Suprapubic skin (tissue), 4 donors: ENCODE results near the gene STYX. TPM values are rescaled to one million over a fixed set of nuclear protein-coding genes. Genes with fewer than 3 reads are reported as not detected.

Experiments used
- DNase-seq, 2 donors: peaks; one replicate each; pipeline ENCODE4 v3.0.0-alpha.2; 2019; ENCODE audit warnings: low spot score in 2 of 2
- H3K27ac ChIP-seq: fragments of 200-600 bp; sonication (generic); one replicate; pipeline ENCODE4 v1.5.1; 2019
- H3K27me3 ChIP-seq: fragments of 200-600 bp; sonication (generic); one replicate; pipeline ENCODE4 v1.5.1; 2019
- H3K36me3 ChIP-seq: fragments of 200-600 bp; sonication (generic); one replicate; pipeline ENCODE4 v1.5.1; 2019
- H3K4me1 ChIP-seq: fragments of 200-600 bp; sonication (generic); one replicate; pipeline ENCODE4 v1.5.1; 2019
- H3K4me3 ChIP-seq: fragments of 200-600 bp; sonication (generic); one replicate; pipeline ENCODE4 v1.5.1; 2019; ENCODE audit warnings: mild to moderate bottlenecking
- H3K9me3 ChIP-seq: fragments of 200-600 bp; sonication (generic); one replicate; pipeline ENCODE4 v1.5.1; 2019
- CTCF ChIP-seq, 2 donors: fragments of 200-600 bp in 1 of 2; fragments of 450-650 bp in 1 of 2; sonication (generic) in 1 of 2; IDR thresholded peaks; one replicate each; pipeline ENCODE4 v1.5.1; 2016 to 2019; ENCODE audit warnings: antibody characterized with exemption in 2 of 2, mild to moderate bottlenecking in 1 of 2, moderate library complexity in 1 of 2
- EP300 ChIP-seq: sonication (generic); formaldehyde crosslinking; IDR thresholded peaks from one replicate; pipeline ENCODE4 v1.6.1; 2017; ENCODE audit warnings: antibody characterized with exemption
- POLR2A ChIP-seq, 2 donors: fragments of 450-650 bp; IDR thresholded peaks; one replicate each; pipeline ENCODE4 v1.6.1; 2017; ENCODE audit warnings: antibody characterized with exemption in 2 of 2, mild to moderate bottlenecking in 2 of 2, moderate library complexity in 2 of 2
- POLR2AphosphoS5 ChIP-seq, 3 donors: sonication (generic); formaldehyde crosslinking; IDR thresholded peaks; one replicate each; pipeline ENCODE4 v1.6.1; 2017; ENCODE audit warnings: antibody characterized with exemption in 3 of 3
- WGBS: methylation state at CpG from one replicate; pipeline ENCODE4 v1.1.5; 2018; 5-methylcytosine and 5-hydroxymethylcytosine counted together
- total RNA-seq, 4 donors: library from RNA; depleted of rRNA; stranded (reverse); fragments of >200 nt; gene quantifications; one replicate each; pipeline ENCODE4 v1.1.0, GENCODE V29; 2016

STYX gene
- total RNA-seq, 4 donors from 2014 or later, result 10.9 to 16.6 (median 13.7) TPM

- H3K27me3 ChIP-seq, result no peaks in the 10 kb centered on the region
- H3K27ac ChIP-seq, result peak overlapping the region; percentile 72
- no peak for DNase-seq
- H3K9me3 ChIP-seq, result no peaks in the 10 kb centered on the region
- peaks cover 29% of the 10 kb centered on the region for H3K36me3 ChIP-seq
- peak overlapping the region; percentile 77 for H3K4me3 ChIP-seq
- H3K4me1 ChIP-seq, result peaks cover 12% of the 10 kb centered on the region
- 2% methylated on average over 8 of the region's 8 CpGs for WGBS
- TF ChIP-seq POLR2AphosphoS5 (IDR thresholded peaks at IDR 0.05) (no peak), CTCF (IDR thresholded peaks at IDR 0.05) (no peak), POLR2A (IDR thresholded peaks at IDR 0.05) (no peak), EP300 (no peak)
These were observed 411 bp upstream of the STYX start for GRCh38 chr14:52729585-52729924.

- peak overlapping the region; percentile 77 for H3K4me3 ChIP-seq
- WGBS, result 4% methylated on average over 10 of the region's 11 CpGs
- H3K9me3 ChIP-seq, result no peaks in the 10 kb centered on the region
- no peaks in the 10 kb centered on the region for H3K27me3 ChIP-seq
- peak overlapping the region; percentile 72 for H3K27ac ChIP-seq
- peaks cover 13% of the 10 kb centered on the region for H3K4me1 ChIP-seq
- peaks cover 18% of the 10 kb centered on the region for H3K36me3 ChIP-seq
- DNase-seq, result no peak
- no peak for TF ChIP-seq EP300
- TF ChIP-seq CTCF (IDR thresholded peaks at IDR 0.05), result no peak
These were observed 744 bp downstream of the STYX start for GRCh38 chr14:52730709-52731111.

GRCh38 chr14:52733824-52734223, 3.9 kb downstream of the STYX start:
- no peak for TF ChIP-seq POLR2AphosphoS5 (IDR thresholded peaks at IDR 0.05)
- no peak for TF ChIP-seq EP300
- no peak for TF ChIP-seq CTCF (IDR thresholded peaks at IDR 0.05)
- no peak for TF ChIP-seq POLR2A (IDR thresholded peaks at IDR 0.05)
- H3K4me1 ChIP-seq, result peaks cover 17% of the 10 kb centered on the region
- H3K27me3 ChIP-seq, result no peaks in the 10 kb centered on the region
- no peak overlapping the region for H3K27ac ChIP-seq
- no peak overlapping the region for H3K4me3 ChIP-seq
- WGBS, result 95% methylated on average over 9 of the region's 9 CpGs
- no peaks in the 10 kb centered on the region for H3K36me3 ChIP-seq
- DNase-seq, result no peak
- no peaks in the 10 kb centered on the region for H3K9me3 ChIP-seq

- TF ChIP-seq POLR2A (IDR thresholded peaks at IDR 0.05) (no peak), POLR2AphosphoS5 (IDR thresholded peaks at IDR 0.05) (no peak), CTCF (IDR thresholded peaks at IDR 0.05) (no peak), EP300 (no peak)
- 44% methylated on average over 1 of the region's 1 CpG for WGBS
- H3K27ac ChIP-seq, result no peak overlapping the region
- no peaks in the 10 kb centered on the region for H3K27me3 ChIP-seq
- H3K4me3 ChIP-seq, result no peak overlapping the region
- DNase-seq, result no peak
- H3K36me3 ChIP-seq, result no peaks in the 10 kb centered on the region
- H3K9me3 ChIP-seq, result no peaks in the 10 kb centered on the region
- H3K4me1 ChIP-seq, result peaks cover 12% of the 10 kb centered on the region
These were observed 6.0 kb downstream of the STYX start for GRCh38 chr14:52735921-52736489.

GRCh38 chr14:52738409-52738808, 8.4 kb downstream of the STYX start:
- H3K27ac ChIP-seq, result no peak overlapping the region
- TF ChIP-seq EP300, result no peak
- TF ChIP-seq CTCF (IDR thresholded peaks at IDR 0.05), result no peak
- no peak for TF ChIP-seq POLR2A (IDR thresholded peaks at IDR 0.05)
- no peak for TF ChIP-seq POLR2AphosphoS5 (IDR thresholded peaks at IDR 0.05)
- H3K36me3 ChIP-seq, result no peaks in the 10 kb centered on the region
- no peak for DNase-seq
- peaks cover 5% of the 10 kb centered on the region for H3K4me1 ChIP-seq
- H3K9me3 ChIP-seq, result no peaks in the 10 kb centered on the region
- H3K4me3 ChIP-seq, result no peak overlapping the region
- H3K27me3 ChIP-seq, result no peaks in the 10 kb centered on the region
